ENCODE measurements around the gene NDUFB2. TPM values are rescaled to one million over a fixed set of nuclear protein-coding genes. Genes with fewer than 3 reads are reported as not detected.

NDUFB2 gene
- 182 TPM for polyA plus RNA-seq (2013, experiment 1 of 4)
- polyA plus RNA-seq (2013, experiment 2 of 4) = 170 TPM
- polyA plus RNA-seq (2013, experiment 3 of 4) = 207 TPM
- polyA plus RNA-seq (2013, experiment 4 of 4) = 207 TPM

DNA sequence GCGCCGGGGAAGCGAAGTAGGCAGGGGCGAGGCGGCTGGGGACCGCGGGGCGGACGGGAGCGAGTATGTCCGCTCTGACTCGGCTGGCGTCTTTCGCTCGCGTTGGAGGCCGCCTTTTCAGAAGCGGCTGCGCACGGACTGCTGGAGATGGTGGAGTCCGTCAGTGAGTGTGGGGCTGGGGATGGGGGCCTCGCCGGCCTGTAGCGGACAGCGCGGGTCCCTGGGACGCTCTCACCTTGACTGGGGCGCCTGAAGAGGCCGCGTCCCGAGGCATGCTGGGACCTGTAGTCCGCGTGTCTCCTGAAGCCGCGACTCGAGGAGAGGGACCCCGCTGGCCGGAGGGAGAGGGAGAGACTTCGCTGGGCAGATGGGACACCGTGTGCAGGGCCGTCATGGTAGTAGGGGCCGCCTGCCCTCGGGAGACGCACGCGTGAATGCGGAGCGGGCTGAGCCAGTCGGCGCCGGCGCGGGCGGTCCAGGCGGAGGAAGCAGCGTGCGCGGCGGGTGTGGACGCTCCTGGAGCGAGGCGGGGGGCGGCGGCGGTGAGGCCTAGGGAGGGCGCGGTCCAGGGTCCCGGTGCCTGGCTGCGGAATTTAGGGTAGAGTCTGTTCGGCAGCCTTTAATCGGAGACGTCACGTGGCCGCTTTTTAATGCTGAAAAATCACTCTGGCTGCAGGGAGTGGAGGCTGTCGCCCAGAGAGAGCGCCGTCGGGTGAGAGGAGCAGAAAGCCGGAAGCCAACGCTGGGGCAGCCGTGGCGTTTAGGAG lies at the start of gene NDUFB2:
Gene NDUFB2 (plus strand): TSS at position 29 of the 767 bp plus-strand sequence. CDS start 37 bp downstream, at position 66.
- Histone ChIP-seq H3K4me1 (ENCODE audit: control insufficient read depth, insufficient read depth, low read length) (peaks cover 15% of the 10 kb centered on the region), H3K27ac (ENCODE audit: insufficient read depth, low read depth, low read length, poor library complexity, severe bottlenecking) (peak within 1 kb of the TSS; percentile 75), H3K9me3 (ENCODE audit: control insufficient read depth, low read length) (no peaks in the 10 kb centered on the region), H3K27me3 (ENCODE audit: control insufficient read depth, insufficient read depth, low read length, poor library complexity, severe bottlenecking) (no peaks in the 10 kb centered on the region), H3K36me3 (ENCODE audit: control insufficient read depth, insufficient read depth, low read length) (no peaks in the 10 kb centered on the region), H3K4me3 (ENCODE audit: insufficient read depth, low read depth, low read length) (peak within 1 kb of the TSS; percentile 84)
- 0 to 1% methylated on average over 82 of the region's 82 CpGs for WGBS, 2 experiments

- 30 to 37% methylated on average over 8 of the region's 8 CpGs for WGBS, 2 experiments
- H3K27me3 ChIP-seq (ENCODE audit: control insufficient read depth, insufficient read depth, low read length, poor library complexity, severe bottlenecking) = peaks cover 5% of the 10 kb centered on the region
- no peaks in the 10 kb centered on the region for H3K9me3 ChIP-seq (ENCODE audit: control insufficient read depth, low read length)
- peaks cover 8% of the 10 kb centered on the region for H3K4me1 ChIP-seq (ENCODE audit: control insufficient read depth, insufficient read depth, low read length)
- H3K36me3 ChIP-seq (ENCODE audit: control insufficient read depth, insufficient read depth, low read length) = no peaks in the 10 kb centered on the region
- H3K4me3 ChIP-seq (ENCODE audit: insufficient read depth, low read depth, low read length) = no peak overlapping the region
- peak overlapping the region; percentile 16 for H3K27ac ChIP-seq (ENCODE audit: insufficient read depth, low read depth, low read length, poor library complexity, severe bottlenecking)
These were observed 49.4 kb upstream of the NDUFB2 start for GRCh38 chr7:140646931-140647647.

GRCh38 chr7:140649556-140650205 lies 46.8 kb upstream of the NDUFB2 start:
- 87 to 92% methylated on average over 6 of the region's 6 CpGs for WGBS, 2 experiments
- Histone ChIP-seq H3K36me3 (ENCODE audit: control insufficient read depth, insufficient read depth, low read length) (no peaks in the 10 kb centered on the region), H3K27me3 (ENCODE audit: control insufficient read depth, insufficient read depth, low read length, poor library complexity, severe bottlenecking) (no peaks in the 10 kb centered on the region), H3K4me3 (ENCODE audit: insufficient read depth, low read depth, low read length) (no peak overlapping the region), H3K4me1 (ENCODE audit: control insufficient read depth, insufficient read depth, low read length) (peaks cover 8% of the 10 kb centered on the region), H3K9me3 (ENCODE audit: control insufficient read depth, low read length) (no peaks in the 10 kb centered on the region), H3K27ac (ENCODE audit: insufficient read depth, low read depth, low read length, poor library complexity, severe bottlenecking) (no peak overlapping the region)

GRCh38 chr7:140650367-140650766 lies 46.1 kb upstream of the NDUFB2 start:
- H3K36me3 ChIP-seq (ENCODE audit: control insufficient read depth, insufficient read depth, low read length) = no peaks in the 10 kb centered on the region
- H3K4me1 ChIP-seq (ENCODE audit: control insufficient read depth, insufficient read depth, low read length) = peaks cover 8% of the 10 kb centered on the region
- no peaks in the 10 kb centered on the region for H3K9me3 ChIP-seq (ENCODE audit: control insufficient read depth, low read length)
- WGBS, 2 experiments = 92 to 93% methylated on average over 12 of the region's 12 CpGs
- H3K4me3 ChIP-seq (ENCODE audit: insufficient read depth, low read depth, low read length) = no peak overlapping the region
- H3K27me3 ChIP-seq (ENCODE audit: control insufficient read depth, insufficient read depth, low read length, poor library complexity, severe bottlenecking) = no peaks in the 10 kb centered on the region
- no peak overlapping the region for H3K27ac ChIP-seq (ENCODE audit: insufficient read depth, low read depth, low read length, poor library complexity, severe bottlenecking)

GRCh38 chr7:140653319-140654108 lies 43.0 kb upstream of the NDUFB2 start:
- Histone ChIP-seq H3K36me3 (ENCODE audit: control insufficient read depth, insufficient read depth, low read length) (no peaks in the 10 kb centered on the region), H3K4me3 (ENCODE audit: insufficient read depth, low read depth, low read length) (no peak overlapping the region), H3K27me3 (ENCODE audit: control insufficient read depth, insufficient read depth, low read length, poor library complexity, severe bottlenecking) (no peaks in the 10 kb centered on the region), H3K9me3 (ENCODE audit: control insufficient read depth, low read length) (no peaks in the 10 kb centered on the region), H3K27ac (ENCODE audit: insufficient read depth, low read depth, low read length, poor library complexity, severe bottlenecking) (no peak overlapping the region), H3K4me1 (ENCODE audit: control insufficient read depth, insufficient read depth, low read length) (no peaks in the 10 kb centered on the region)
- 40 to 41% methylated on average over 15 of the region's 15 CpGs for WGBS, 2 experiments

DNA sequence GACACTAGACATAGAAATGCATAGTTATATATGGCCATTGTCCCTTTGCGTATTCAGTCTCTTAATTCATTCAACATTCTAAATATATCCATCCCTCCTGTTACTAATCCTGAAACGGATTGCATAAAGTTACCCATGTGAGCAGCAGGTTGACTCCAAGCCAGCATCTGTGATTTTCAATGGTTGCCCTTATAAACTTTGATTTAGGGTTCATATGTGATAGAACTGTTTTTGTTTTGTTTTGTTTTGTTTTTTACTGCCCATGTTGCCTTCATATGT lies 42.5 kb upstream of the NDUFB2 start:
- H3K4me3 ChIP-seq (ENCODE audit: insufficient read depth, low read depth, low read length) = no peak overlapping the region
- H3K9me3 ChIP-seq (ENCODE audit: control insufficient read depth, low read length) = no peaks in the 10 kb centered on the region
- H3K27me3 ChIP-seq (ENCODE audit: control insufficient read depth, insufficient read depth, low read length, poor library complexity, severe bottlenecking) = no peaks in the 10 kb centered on the region
- H3K4me1 ChIP-seq (ENCODE audit: control insufficient read depth, insufficient read depth, low read length) = no peaks in the 10 kb centered on the region
- 94 to 96% methylated on average over 2 of the region's 2 CpGs for WGBS, 2 experiments
- no peaks in the 10 kb centered on the region for H3K36me3 ChIP-seq (ENCODE audit: control insufficient read depth, insufficient read depth, low read length)
- no peak overlapping the region for H3K27ac ChIP-seq (ENCODE audit: insufficient read depth, low read depth, low read length, poor library complexity, severe bottlenecking)

DNA sequence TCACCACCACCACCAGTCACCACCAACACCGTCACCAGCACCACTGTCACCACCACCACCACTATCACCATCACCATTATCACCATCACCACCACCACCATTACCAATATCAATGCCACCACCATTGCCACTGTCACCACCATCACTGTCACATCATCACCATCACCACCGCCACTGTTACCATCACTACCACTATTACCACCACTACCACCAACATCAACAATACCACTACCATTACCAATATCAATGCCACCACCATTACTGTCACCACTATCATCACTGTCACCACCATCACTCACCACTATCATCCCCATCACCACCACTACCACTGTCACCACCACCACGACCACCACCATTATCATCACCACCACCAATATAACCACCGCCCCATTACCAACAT lies 41.8 kb upstream of the NDUFB2 start:
- H3K9me3 ChIP-seq (ENCODE audit: control insufficient read depth, low read length) = no peaks in the 10 kb centered on the region

GRCh38 chr7:140655511-140656408 lies 40.7 kb upstream of the NDUFB2 start:
- no peaks in the 10 kb centered on the region for H3K27me3 ChIP-seq (ENCODE audit: control insufficient read depth, insufficient read depth, low read length, poor library complexity, severe bottlenecking)
- WGBS, 2 experiments = 95 to 96% methylated on average over 16 of the region's 16 CpGs

More for the DNA sequence above, 41.8 kb upstream of the NDUFB2 start:
- Histone ChIP-seq H3K36me3 (ENCODE audit: control insufficient read depth, insufficient read depth, low read length) (no peaks in the 10 kb centered on the region), H3K4me1 (ENCODE audit: control insufficient read depth, insufficient read depth, low read length) (no peaks in the 10 kb centered on the region), H3K27ac (ENCODE audit: insufficient read depth, low read depth, low read length, poor library complexity, severe bottlenecking) (no peak overlapping the region), H3K27me3 (ENCODE audit: control insufficient read depth, insufficient read depth, low read length, poor library complexity, severe bottlenecking) (no peaks in the 10 kb centered on the region), H3K4me3 (ENCODE audit: insufficient read depth, low read depth, low read length) (no peak overlapping the region)
- 90% methylated on average over 4 of the region's 4 CpGs for WGBS, 2 experiments

More at GRCh38 chr7:140655511-140656408, 40.7 kb upstream of the NDUFB2 start:
- Histone ChIP-seq H3K9me3 (ENCODE audit: control insufficient read depth, low read length) (no peaks in the 10 kb centered on the region), H3K4me1 (ENCODE audit: control insufficient read depth, insufficient read depth, low read length) (no peaks in the 10 kb centered on the region), H3K27ac (ENCODE audit: insufficient read depth, low read depth, low read length, poor library complexity, severe bottlenecking) (no peak overlapping the region), H3K36me3 (ENCODE audit: control insufficient read depth, insufficient read depth, low read length) (no peaks in the 10 kb centered on the region), H3K4me3 (ENCODE audit: insufficient read depth, low read depth, low read length) (no peak overlapping the region)
